ENCODE measurements around the gene TTLL13.
"Not testable (repeated sequence)": the region's sequence is repeated elsewhere in the genome, so short reads cannot be mapped to it uniquely, and the experiment has no call there.

TTLL13 gene

GRCh38 chr15:90281637-90282036, 32.3 kb downstream of the TTLL13 start:
- not testable (repeated sequence) for DNase-seq (ENCODE audit: low read depth in 3 of 3)

- DNase-seq (ENCODE audit: low read depth in 3 of 3): peak in 1 of 3 donors; percentile 32
These were observed 37.3 kb downstream of the TTLL13 start for GRCh38 chr15:90286678-90287077.

- no peak for DNase-seq (ENCODE audit: low read depth in 3 of 3)
These were observed 37.7 kb downstream of the TTLL13 start for GRCh38 chr15:90287101-90287500.

GRCh38 chr15:90287946-90288345, 38.6 kb downstream of the TTLL13 start:
- DNase-seq (ENCODE audit: low read depth in 3 of 3): no peak

GRCh38 chr15:90291679-90292356, 42.5 kb downstream of the TTLL13 start:
- DNase-seq (ENCODE audit: low read depth in 3 of 3): peak in 1 of 3 donors; percentile 8

GRCh38 chr15:90293040-90293810, 43.9 kb downstream of the TTLL13 start:
- peak; percentile 50 to 80 (median 62) for DNase-seq (ENCODE audit: low read depth in 3 of 3)

- no peak for DNase-seq (ENCODE audit: low read depth in 3 of 3)
These were observed 44.8 kb downstream of the TTLL13 start for GRCh38 chr15:90294159-90294558.

- no peak for DNase-seq (ENCODE audit: low read depth in 3 of 3)
These were observed 45.4 kb downstream of the TTLL13 start for GRCh38 chr15:90294601-90295269.

- DNase-seq (ENCODE audit: low read depth in 3 of 3): no peak
These were observed 45.9 kb downstream of the TTLL13 start for GRCh38 chr15:90295270-90295648.

GRCh38 chr15:90296316-90296884, 47.0 kb downstream of the TTLL13 start:
- not testable (repeated sequence) for DNase-seq (ENCODE audit: low read depth in 3 of 3)

GRCh38 chr15:90297021-90297420, 47.7 kb downstream of the TTLL13 start:
- no peak for DNase-seq (ENCODE audit: low read depth in 3 of 3)

- DNase-seq (ENCODE audit: low read depth in 3 of 3): no peak
These were observed 51.2 kb downstream of the TTLL13 start for GRCh38 chr15:90300541-90300940.

- DNase-seq (ENCODE audit: low read depth in 3 of 3): peak; percentile 41 to 59 (median 53)
These were observed 51.8 kb downstream of the TTLL13 start for GRCh38 chr15:90300988-90301706.

- DNase-seq (ENCODE audit: low read depth in 3 of 3): no peak
These were observed 52.4 kb downstream of the TTLL13 start for GRCh38 chr15:90301707-90302300.

GRCh38 chr15:90305355-90305754, 56.0 kb downstream of the TTLL13 start:
- not testable (repeated sequence) for DNase-seq (ENCODE audit: low read depth in 3 of 3)

GRCh38 chr15:90305932-90306331, 56.6 kb downstream of the TTLL13 start:
- DNase-seq (ENCODE audit: low read depth in 3 of 3): no peak

- peak in 1 of 3 donors; percentile 23 for DNase-seq (ENCODE audit: low read depth in 3 of 3)
These were observed 57.2 kb downstream of the TTLL13 start for GRCh38 chr15:90306560-90306959.

GRCh38 chr15:90307661-90308060, 58.3 kb downstream of the TTLL13 start:
- no peak for DNase-seq (ENCODE audit: low read depth in 3 of 3)

GRCh38 chr15:90309020-90309419, 59.7 kb downstream of the TTLL13 start:
- DNase-seq (ENCODE audit: low read depth in 3 of 3): no peak

Data from stimulated activated CD4-positive, alpha-beta T cell treated with anti-CD3 and anti-CD28 coated beads, TNF-alpha, amount 100 ng/mL, for 48 hours (primary cell).